ENCODE measurements around the gene FOXR1.
A peak's percentile ranks its signal among the peaks of the same experiment; 100 is the strongest.
"Not testable (repeated sequence)": the region's sequence is repeated elsewhere in the genome, so short reads cannot be mapped to it uniquely, and the experiment has no call there.

Gene FOXR1

DNA sequence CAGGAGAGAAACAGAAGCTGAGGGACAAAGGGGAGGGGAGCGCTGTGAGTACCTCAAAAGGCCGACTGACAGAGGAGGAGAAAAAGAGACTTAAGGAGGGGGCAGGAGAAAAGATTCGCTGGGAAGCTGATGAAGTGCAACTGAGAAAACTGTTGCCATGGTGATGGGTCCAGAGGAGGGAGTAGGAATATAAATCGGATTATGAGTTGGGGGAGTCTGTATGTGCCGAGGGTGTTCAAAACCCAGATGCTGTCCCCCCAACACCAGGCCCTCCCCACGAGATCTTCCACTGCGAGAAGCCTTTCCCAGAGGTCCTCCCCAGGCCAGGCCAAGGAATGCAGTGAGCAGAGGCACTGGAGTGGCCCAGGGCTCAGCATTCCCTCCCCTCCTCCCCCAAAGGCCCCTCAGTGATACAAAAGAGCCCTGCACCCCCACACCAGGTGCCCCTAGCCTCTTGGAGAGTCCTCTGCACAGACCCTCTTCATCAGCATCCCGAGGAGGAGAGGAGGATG is 32.1 kb upstream of the FOXR1 start:
- DNase-seq: no peak
- in situ Hi-C loops (cut with HindIII; ENCODE audit: low pct_ligation_motif_present, low pct_unique_long_range_greater_than_20kb, low sequenced_read_pairs): no loop called here

DNA sequence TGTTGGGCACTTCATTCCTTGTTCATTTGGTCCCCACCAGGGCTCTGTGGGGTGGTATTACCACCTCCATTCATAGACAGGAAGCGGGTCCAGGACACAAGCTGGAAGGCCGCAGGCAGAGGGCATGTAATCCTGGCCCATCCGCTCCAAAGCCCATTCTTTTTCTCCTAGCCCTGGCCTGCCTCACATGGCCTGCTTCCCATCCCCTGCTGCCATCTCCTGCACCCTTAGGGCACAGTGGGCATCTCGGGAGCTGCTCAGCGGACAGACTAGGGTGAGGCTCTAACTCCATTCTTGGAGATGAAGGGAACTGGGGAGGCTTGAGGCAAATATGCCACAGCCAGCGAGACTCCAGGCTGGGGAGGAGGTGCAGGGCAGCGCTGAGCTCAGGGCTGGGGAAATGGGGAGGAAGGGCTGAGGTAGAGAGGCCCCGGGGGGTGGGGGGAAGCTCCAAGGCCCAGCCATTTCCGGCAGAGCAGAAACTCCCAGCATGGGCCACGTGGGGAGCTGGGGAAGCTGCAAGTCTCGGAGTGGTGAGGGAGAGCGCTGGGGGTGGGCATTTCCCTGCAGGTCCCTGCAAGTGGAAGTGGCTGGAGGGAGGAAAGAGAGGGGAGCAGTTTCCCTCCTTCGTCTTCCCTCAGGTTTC is 31.5 kb upstream of the FOXR1 start:
- DNase-seq: no peak
- in situ Hi-C loops (cut with HindIII; ENCODE audit: low pct_ligation_motif_present, low pct_unique_long_range_greater_than_20kb, low sequenced_read_pairs): no loop called here

GRCh38 chr11:118947091-118947490 is 24.5 kb upstream of the FOXR1 start:
- in situ Hi-C loops (cut with HindIII; ENCODE audit: low pct_ligation_motif_present, low pct_unique_long_range_greater_than_20kb, low sequenced_read_pairs): no loop called here
- no peak for DNase-seq

- in situ Hi-C loops (cut with HindIII; ENCODE audit: low pct_ligation_motif_present, low pct_unique_long_range_greater_than_20kb, low sequenced_read_pairs): no loop called here
Observed at GRCh38 chr11:118948000-118948399, 23.6 kb upstream of the FOXR1 start.

GRCh38 chr11:118953265-118953664 is 18.3 kb upstream of the FOXR1 start:
- in situ Hi-C loops (cut with HindIII; ENCODE audit: low pct_ligation_motif_present, low pct_unique_long_range_greater_than_20kb, low sequenced_read_pairs): no loop called here
- no peak for DNase-seq

More at GRCh38 chr11:118948000-118948399, 23.6 kb upstream of the FOXR1 start:
- DNase-seq: no peak

DNA sequence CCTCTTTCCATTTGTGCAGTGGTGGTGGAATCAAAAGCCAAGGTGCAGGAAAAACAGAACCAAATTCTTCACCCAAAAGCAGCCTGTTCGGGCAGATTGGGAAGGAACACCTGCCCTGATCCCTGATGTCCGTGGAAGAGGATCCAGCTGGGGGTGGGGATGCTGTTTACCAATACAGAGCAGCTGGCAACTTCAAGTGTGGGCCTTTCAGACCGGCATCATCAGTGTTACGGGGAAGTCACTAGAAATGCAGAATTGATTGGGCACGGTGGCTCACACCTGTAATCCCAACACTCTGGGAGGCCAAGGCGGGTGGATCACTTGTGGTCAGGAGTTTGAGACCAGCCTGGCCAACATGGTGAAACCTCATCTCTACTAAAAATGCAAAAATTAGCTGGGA is 17.6 kb upstream of the FOXR1 start:
- DNase-seq; in situ Hi-C loops (cut with HindIII; ENCODE audit: low pct_ligation_motif_present, low pct_unique_long_range_greater_than_20kb, low sequenced_read_pairs): not testable (repeated sequence)

- in situ Hi-C loops (cut with HindIII; ENCODE audit: low pct_ligation_motif_present, low pct_unique_long_range_greater_than_20kb, low sequenced_read_pairs): no loop called here
- DNase-seq: peak; percentile 75
Observed at GRCh38 chr11:118956094-118956846, 15.3 kb upstream of the FOXR1 start, which contains the start of gene UPK2. TSS of gene UPK2 (plus strand) at chr11:118956298. CDS start at chr11:118956351, 53 bp downstream.

DNA sequence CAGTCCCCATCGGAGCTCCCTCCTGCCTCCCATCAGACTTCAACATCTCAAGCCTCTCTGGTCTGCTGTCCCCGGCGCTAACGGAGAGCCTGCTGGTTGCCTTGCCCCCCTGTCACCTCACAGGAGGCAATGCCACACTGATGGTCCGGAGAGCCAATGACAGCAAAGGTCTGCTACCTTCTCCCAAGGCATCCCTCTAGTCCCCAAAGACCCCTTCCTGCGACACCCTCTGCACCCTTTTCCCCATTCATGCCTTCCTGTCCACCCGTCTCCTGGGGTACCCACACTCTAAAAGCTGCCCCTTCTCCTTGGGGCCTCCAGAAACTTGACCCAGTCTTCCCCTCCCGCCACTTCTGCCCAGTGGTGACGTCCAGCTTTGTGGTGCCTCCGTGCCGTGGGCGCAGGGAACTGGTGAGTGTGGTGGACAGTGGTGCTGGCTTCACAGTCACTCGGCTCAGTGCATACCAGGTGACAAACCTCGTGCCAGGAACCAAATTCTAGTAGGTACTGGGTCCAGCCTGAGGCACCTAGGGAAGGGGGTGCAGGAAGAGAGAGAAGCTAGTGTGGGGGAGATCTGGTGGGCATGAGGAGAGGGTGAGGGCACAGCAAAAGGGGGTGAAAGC is 14.6 kb upstream of the FOXR1 start:
- in situ Hi-C loops (cut with HindIII; ENCODE audit: low pct_ligation_motif_present, low pct_unique_long_range_greater_than_20kb, low sequenced_read_pairs): no loop called here
- DNase-seq: no peak

DNA sequence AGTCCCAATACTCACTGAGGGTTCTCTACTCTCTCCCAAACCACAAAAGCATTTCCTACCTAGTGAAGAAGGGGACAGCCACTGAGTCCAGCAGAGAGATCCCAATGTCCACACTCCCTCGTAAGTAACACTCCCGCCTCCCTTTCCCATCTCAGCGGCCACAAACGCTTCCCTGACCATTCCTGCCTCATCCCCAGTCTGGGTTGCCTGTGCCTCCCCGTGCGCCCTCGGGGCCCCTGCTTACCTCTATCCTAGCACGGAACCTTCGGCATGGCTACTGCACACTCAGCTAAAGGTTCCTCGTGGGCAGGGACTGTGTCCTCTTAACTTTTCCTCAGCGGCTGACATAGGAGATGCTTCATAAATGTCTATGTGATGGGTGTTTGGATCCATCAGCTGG is 14.0 kb upstream of the FOXR1 start:
- in situ Hi-C loops (cut with HindIII; ENCODE audit: low pct_ligation_motif_present, low pct_unique_long_range_greater_than_20kb, low sequenced_read_pairs): no loop called here
- no peak for DNase-seq

DNA sequence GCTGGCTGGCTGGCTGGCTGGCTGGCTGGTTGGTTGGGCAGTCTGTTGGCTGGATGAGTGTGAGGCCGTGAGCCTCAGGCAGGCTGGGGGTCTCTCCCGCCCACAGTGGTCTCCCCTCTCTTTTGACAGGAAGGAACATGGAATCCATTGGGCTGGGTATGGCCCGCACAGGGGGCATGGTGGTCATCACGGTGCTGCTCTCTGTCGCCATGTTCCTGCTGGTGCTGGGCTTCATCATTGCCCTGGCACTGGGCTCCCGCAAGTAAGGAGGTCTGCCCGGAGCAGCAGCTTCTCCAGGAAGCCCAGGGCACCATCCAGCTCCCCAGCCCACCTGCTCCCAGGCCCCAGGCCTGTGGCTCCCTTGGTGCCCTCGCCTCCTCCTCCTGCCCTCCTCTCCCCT is 13.6 kb upstream of the FOXR1 start:
- DNase-seq: no peak
- in situ Hi-C loops (cut with HindIII; ENCODE audit: low pct_ligation_motif_present, low pct_unique_long_range_greater_than_20kb, low sequenced_read_pairs): no loop called here

DNA sequence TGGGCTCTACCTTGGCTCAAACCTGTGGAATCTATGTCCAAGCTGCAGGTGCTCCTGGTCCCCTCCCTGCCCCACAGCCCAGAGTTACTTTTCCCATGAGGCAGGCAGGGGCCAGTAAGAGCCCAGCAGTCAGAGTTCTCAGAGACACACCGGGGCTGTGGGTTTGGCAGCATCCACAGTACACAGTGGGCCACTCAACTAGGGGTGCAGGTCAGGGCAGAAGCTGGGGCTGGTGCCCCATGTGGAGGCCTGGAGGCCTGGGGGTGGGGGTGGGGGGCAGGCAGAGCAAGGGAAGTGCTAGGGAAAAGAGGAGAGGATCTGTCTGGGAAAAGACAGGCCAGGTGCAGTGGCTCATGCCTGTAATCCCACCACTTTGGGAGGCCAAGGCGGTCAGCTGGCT is 13.0 kb upstream of the FOXR1 start:
- no peak for DNase-seq
- in situ Hi-C loops (cut with HindIII; ENCODE audit: low pct_ligation_motif_present, low pct_unique_long_range_greater_than_20kb, low sequenced_read_pairs): no loop called here

GRCh38 chr11:118961189-118961588 is 10.4 kb upstream of the FOXR1 start:
- no peak for DNase-seq
- in situ Hi-C loops (cut with HindIII; ENCODE audit: low pct_ligation_motif_present, low pct_unique_long_range_greater_than_20kb, low sequenced_read_pairs): no loop called here

DNA sequence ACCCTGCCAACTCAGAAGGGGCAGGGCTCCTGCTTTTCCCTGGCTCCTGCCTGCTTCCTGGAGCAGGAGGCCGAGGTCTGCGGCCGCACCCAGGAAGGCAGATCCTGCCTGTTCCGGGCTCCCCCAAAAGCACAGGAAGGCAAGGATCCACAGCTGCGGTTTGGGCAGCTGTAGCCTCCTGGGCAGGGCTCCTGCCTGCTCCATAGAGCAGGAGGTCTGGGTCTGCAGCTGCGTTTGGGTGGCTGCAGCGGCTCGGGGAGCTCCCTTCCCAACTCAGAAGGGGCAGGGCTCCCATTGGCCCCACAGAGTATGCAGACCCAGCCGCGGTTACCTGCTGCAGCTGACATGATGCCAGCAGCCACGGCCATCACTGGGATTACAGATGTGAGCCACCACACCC is 10.0 kb upstream of the FOXR1 start:
- no peak for DNase-seq
- in situ Hi-C loops (cut with HindIII; ENCODE audit: low pct_ligation_motif_present, low pct_unique_long_range_greater_than_20kb, low sequenced_read_pairs): no loop called here

DNA sequence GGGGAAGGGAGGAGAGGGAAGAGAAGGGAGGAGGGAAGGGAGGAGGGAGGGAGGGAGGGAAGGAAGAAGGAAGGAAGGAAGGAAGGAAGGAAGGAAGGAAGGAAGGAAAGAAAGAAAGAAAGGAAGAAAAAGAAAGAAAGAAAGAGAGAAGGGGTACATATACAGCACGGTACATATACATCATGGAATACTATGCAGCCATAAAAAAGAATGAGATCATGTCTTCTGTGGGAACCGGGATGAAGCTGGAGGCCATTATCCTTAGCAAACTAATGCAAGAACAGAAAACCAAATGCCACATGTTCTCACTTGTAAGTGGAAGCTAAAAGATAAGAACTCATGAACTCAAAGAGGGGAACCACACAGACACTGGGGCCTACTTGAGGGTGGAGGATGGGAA is 2.1 kb upstream of the FOXR1 start:
- in situ Hi-C loops (cut with HindIII; ENCODE audit: low pct_ligation_motif_present, low pct_unique_long_range_greater_than_20kb, low sequenced_read_pairs); DNase-seq: not testable (repeated sequence)

- in situ Hi-C loops (cut with HindIII; ENCODE audit: low pct_ligation_motif_present, low pct_unique_long_range_greater_than_20kb, low sequenced_read_pairs): no loop called here
- no peak for DNase-seq
Observed at GRCh38 chr11:118973985-118974384, 2.4 kb downstream of the FOXR1 start.

- DNase-seq: no peak
- in situ Hi-C loops (cut with HindIII; ENCODE audit: low pct_ligation_motif_present, low pct_unique_long_range_greater_than_20kb, low sequenced_read_pairs): no loop called here
Observed at GRCh38 chr11:118975771-118976709, 4.5 kb downstream of the FOXR1 start.

GRCh38 chr11:118979434-118979833 is 7.9 kb downstream of the FOXR1 start:
- in situ Hi-C loops (cut with HindIII; ENCODE audit: low pct_ligation_motif_present, low pct_unique_long_range_greater_than_20kb, low sequenced_read_pairs): no loop called here
- DNase-seq: no peak

GRCh38 chr11:118980191-118980881 is 8.8 kb downstream of the FOXR1 start:
- in situ Hi-C loops (cut with HindIII; ENCODE audit: low pct_ligation_motif_present, low pct_unique_long_range_greater_than_20kb, low sequenced_read_pairs): no loop called here
- no peak for DNase-seq

All from ACHN (cell line).